Measurements from ENCODE around the gene TNFRSF14.

Gene TNFRSF14

GRCh38 chr1:2523191-2523890 lies 32.8 kb upstream of the TNFRSF14 start:
- no peak for DNase-seq

- DNase-seq = no peak
Observed at GRCh38 chr1:2523891-2524609, 32.1 kb upstream of the TNFRSF14 start.

GRCh38 chr1:2525572-2525919 lies 30.6 kb upstream of the TNFRSF14 start:
- no peak for DNase-seq

- DNase-seq = peak; percentile 58 to 96 (median 90)
Observed at GRCh38 chr1:2525920-2526823, 30.0 kb upstream of the TNFRSF14 start, which contains the start of gene PANK4. PANK4 (minus strand) TSS chr1:2526596; CDS start chr1:2526587, 9 bp downstream.

GRCh38 chr1:2526824-2527555 lies 29.2 kb upstream of the TNFRSF14 start:
- DNase-seq = peak in 54 of 58 donors; percentile 25 to 89 (median 72)

GRCh38 chr1:2527556-2527860 lies 28.7 kb upstream of the TNFRSF14 start:
- peak in 1 of 58 donors; percentile 60 for DNase-seq

GRCh38 chr1:2528016-2528415 lies 28.2 kb upstream of the TNFRSF14 start:
- DNase-seq = peak in 50 of 58 donors; percentile 10 to 90 (median 60)

- DNase-seq = peak in 3 of 58 donors; percentile 27 to 59 (median 49)
Observed at GRCh38 chr1:2528611-2528965, 27.6 kb upstream of the TNFRSF14 start.

- DNase-seq = peak in 19 of 58 donors; percentile 5 to 61 (median 40)
Observed at GRCh38 chr1:2528966-2529783, 27.0 kb upstream of the TNFRSF14 start.

- peak in 47 of 58 donors; percentile 28 to 92 (median 67) for DNase-seq
Observed at GRCh38 chr1:2529784-2530512, 26.2 kb upstream of the TNFRSF14 start, which contains the start of gene HES5. HES5 (minus strand) TSS chr1:2530263; CDS start chr1:2530164, 99 bp downstream.

- peak in 46 of 58 donors; percentile 16 to 81 (median 52) for DNase-seq
Observed at GRCh38 chr1:2530513-2531361, 25.4 kb upstream of the TNFRSF14 start.

- peak in 44 of 58 donors; percentile 13 to 89 (median 60) for DNase-seq
Observed at GRCh38 chr1:2532485-2533160, 23.5 kb upstream of the TNFRSF14 start.

- DNase-seq = no peak
Observed at GRCh38 chr1:2533365-2533764, 22.8 kb upstream of the TNFRSF14 start.

- DNase-seq = no peak
Observed at GRCh38 chr1:2534315-2534686, 21.9 kb upstream of the TNFRSF14 start.

- no peak for DNase-seq
Observed at GRCh38 chr1:2534687-2535441, 21.3 kb upstream of the TNFRSF14 start.

- no peak for DNase-seq
Observed at GRCh38 chr1:2535455-2535854, 20.7 kb upstream of the TNFRSF14 start.

- no peak for DNase-seq
Observed at GRCh38 chr1:2535981-2536380, 20.2 kb upstream of the TNFRSF14 start.

All from anterior cingulate cortex (tissue), 58 donors.